ENCODE data around the gene ZMYND15. TPM values are rescaled to one million over a fixed set of nuclear protein-coding genes. Genes with fewer than 3 reads are reported as not detected.
A peak's percentile ranks its signal among the peaks of the same experiment; 100 is the strongest.

Gene ZMYND15
- total RNA-seq, 2 experiments from 2014 or later = not detected

DNA sequence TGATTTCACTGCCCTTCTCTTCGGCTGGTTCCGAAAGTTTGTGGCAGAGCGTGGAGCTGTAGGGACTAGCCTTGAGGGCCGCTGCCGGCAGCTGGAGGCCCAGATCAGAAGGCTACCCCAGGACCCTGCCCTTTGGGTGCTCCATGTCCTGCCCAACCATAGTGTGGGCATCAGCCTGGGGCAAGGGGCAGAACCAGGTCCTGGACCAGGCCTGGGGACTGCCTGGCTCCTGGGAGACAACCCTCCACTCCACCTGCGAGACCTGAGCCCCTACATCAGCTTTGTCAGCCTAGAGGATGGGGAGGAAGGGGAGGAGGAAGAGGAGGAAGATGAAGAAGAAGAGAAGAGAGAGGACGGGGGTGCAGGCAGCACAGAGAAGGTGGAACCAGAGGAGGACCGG, 951 bp downstream of the ZMYND15 start:
- H3K4me1 Mint-ChIP-seq (ENCODE audit: low read depth) = peaks cover 25% of the 10 kb centered on the region
- no peak overlapping the region for H3K27ac Mint-ChIP-seq
- ChIA-PET CTCF (no interaction called here), POLR2A (interaction anchor here (0.6 to 1.3 kb wide), 2 partner anchors 10 to 49 kb away, joined by 3 read pairs; no protein-coding TSS in a partner anchor)
- intact Hi-C loops (cut with micrococcal nuclease) = no loop called here
- no peaks in the 10 kb centered on the region for H3K9me3 Mint-ChIP-seq
- H3K27me3 Mint-ChIP-seq = peaks cover 19% of the 10 kb centered on the region
- DNase-seq = no peak
- no peak for ATAC-seq
- TF ChIP-seq, protein P1, sequence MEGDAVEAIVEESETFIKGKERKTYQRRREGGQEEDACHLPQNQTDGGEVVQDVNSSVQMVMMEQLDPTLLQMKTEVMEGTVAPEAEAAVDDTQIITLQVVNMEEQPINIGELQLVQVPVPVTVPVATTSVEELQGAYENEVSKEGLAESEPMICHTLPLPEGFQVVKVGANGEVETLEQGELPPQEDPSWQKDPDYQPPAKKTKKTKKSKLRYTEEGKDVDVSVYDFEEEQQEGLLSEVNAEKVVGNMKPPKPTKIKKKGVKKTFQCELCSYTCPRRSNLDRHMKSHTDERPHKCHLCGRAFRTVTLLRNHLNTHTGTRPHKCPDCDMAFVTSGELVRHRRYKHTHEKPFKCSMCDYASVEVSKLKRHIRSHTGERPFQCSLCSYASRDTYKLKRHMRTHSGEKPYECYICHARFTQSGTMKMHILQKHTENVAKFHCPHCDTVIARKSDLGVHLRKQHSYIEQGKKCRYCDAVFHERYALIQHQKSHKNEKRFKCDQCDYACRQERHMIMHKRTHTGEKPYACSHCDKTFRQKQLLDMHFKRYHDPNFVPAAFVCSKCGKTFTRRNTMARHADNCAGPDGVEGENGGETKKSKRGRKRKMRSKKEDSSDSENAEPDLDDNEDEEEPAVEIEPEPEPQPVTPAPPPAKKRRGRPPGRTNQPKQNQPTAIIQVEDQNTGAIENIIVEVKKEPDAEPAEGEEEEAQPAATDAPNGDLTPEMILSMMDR (IDR thresholded peaks at IDR 0.05) = no peak
- peak overlapping the region; percentile 68 for H3K4me3 Mint-ChIP-seq
- H3K36me3 Mint-ChIP-seq (ENCODE audit: low read depth) = no peaks in the 10 kb centered on the region

DNA sequence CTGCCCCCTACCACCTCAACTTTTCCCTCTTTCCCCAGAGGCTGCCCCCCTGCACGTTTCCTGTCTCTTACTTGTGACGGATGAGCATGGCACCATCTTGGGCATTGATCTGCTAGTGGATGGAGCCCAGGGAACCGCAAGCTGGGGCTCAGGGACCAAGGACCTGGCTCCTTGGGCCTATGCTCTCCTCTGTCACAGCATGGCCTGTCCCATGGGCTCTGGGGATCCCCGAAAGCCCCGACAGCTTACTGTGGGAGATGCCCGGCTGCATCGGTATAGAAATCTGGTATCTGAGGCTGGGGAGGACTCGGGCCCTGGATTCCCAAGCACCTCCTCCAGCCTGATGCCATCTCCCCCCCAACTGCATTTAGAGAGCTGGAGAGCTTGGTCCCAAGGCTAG, 1.9 kb downstream of the ZMYND15 start:
- ATAC-seq = no peak
- intact Hi-C loops (cut with micrococcal nuclease) = no loop called here
- H3K36me3 Mint-ChIP-seq (ENCODE audit: low read depth) = no peaks in the 10 kb centered on the region
- CTCF ChIA-PET = interaction anchor here (0.9 kb wide), 1 partner anchor 161 kb away, joined by 4 read pairs; the partner anchor contains the start of gene CHRNE
- H3K4me1 Mint-ChIP-seq (ENCODE audit: low read depth) = peaks cover 19% of the 10 kb centered on the region
- no peaks in the 10 kb centered on the region for H3K9me3 Mint-ChIP-seq
- peaks cover 19% of the 10 kb centered on the region for H3K27me3 Mint-ChIP-seq
- TF ChIP-seq, protein P1 (IDR thresholded peaks at IDR 0.05) = no peak
- H3K4me3 Mint-ChIP-seq = no peak overlapping the region
- DNase-seq = no peak
- POLR2A ChIA-PET = no interaction called here
- H3K27ac Mint-ChIP-seq = no peak overlapping the region

DNA sequence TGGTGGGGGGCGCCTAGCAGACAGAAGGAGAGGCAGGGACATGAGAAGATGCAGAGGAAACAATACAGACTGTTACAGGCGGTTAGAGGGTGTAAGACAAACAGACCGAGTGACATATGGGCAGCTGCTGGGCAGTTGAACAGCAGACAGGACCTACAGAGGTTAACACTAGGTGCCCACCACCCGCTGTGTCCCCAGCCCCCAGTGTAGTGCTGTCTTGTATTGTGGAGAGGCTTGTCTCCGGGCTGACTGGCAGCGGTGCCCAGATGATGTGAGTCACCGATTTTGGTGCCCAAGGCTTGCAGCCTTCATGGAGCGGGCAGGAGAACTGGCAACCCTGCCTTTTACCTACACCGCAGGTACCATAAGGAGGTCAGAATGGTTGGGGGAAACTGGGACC, 2.5 kb downstream of the ZMYND15 start:
- Mint-ChIP-seq H3K9me3 (no peaks in the 10 kb centered on the region), H3K36me3 (ENCODE audit: low read depth) (no peaks in the 10 kb centered on the region), H3K27ac (no peak overlapping the region), H3K4me1 (ENCODE audit: low read depth) (peaks cover 19% of the 10 kb centered on the region), H3K4me3 (no peak overlapping the region), H3K27me3 (peaks cover 19% of the 10 kb centered on the region)
- CTCF ChIA-PET = interaction anchor here (0.6 kb wide), 1 partner anchor 175 kb away, joined by 3 read pairs; no protein-coding TSS in a partner anchor
- POLR2A ChIA-PET = no interaction called here
- TF ChIP-seq, protein P1 (IDR thresholded peaks at IDR 0.05) = no peak
- intact Hi-C loops (cut with micrococcal nuclease) = no loop called here
- ATAC-seq (no peak), DNase-seq (no peak)

DNA sequence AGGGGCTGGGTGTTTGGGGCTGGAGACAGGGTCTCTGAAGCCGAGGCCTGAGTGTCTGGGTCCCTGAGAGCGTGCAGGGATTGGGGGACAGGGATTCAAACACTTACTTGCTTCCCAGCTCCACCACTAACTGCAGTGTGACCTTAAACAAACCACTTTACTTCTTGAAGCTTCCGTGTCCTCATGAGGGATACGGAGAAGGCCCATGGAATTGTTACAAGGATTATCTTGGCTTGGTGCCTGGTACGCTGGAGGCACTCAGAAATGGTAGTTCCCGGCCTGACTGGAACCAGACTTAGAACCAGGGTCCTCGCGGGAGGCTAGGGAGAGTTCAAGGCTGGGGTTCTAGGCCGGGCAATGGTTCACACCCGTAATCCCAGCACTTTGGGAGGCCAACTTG, 3.0 kb downstream of the ZMYND15 start:
- ChIA-PET CTCF (interaction anchor here (0.6 kb wide), 1 partner anchor 175 kb away, joined by 3 read pairs; no protein-coding TSS in a partner anchor), POLR2A (interaction anchor here (0.6 to 1.2 kb wide), 2 partner anchors 10 to 12 kb away, joined by 3 read pairs; partner anchors contain the start of gene MED11)
- TF ChIP-seq, protein P1 (IDR thresholded peaks at IDR 0.05) = no peak
- ATAC-seq (no peak), DNase-seq (no peak)
- peaks cover 22% of the 10 kb centered on the region for H3K4me1 Mint-ChIP-seq (ENCODE audit: low read depth)
- H3K27ac Mint-ChIP-seq = no peak overlapping the region
- H3K9me3 Mint-ChIP-seq = no peaks in the 10 kb centered on the region
- intact Hi-C loops (cut with micrococcal nuclease) = no loop called here
- H3K36me3 Mint-ChIP-seq (ENCODE audit: low read depth) = no peaks in the 10 kb centered on the region
- H3K4me3 Mint-ChIP-seq = no peak overlapping the region
- peaks cover 19% of the 10 kb centered on the region for H3K27me3 Mint-ChIP-seq

DNA sequence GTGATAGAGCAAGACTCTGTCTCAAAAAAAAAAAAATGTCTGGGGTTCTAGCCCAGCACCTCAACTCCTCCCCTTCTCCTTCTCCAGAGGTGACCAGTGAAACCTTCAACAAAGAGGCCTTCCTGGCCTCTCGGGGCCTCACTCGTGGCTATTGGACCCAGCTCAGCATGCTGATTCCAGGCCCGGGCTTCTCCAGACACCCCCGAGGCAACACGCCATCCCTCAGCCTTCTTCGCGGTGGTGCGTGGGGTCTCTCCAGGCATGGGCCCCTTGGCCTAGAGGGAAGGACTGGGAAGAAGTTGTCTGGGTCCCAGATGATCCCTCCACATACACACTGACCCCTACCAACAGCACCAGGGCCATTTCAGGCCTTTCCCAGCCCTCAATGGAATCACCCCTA, 3.6 kb downstream of the ZMYND15 start:
- Mint-ChIP-seq H3K36me3 (ENCODE audit: low read depth) (no peaks in the 10 kb centered on the region), H3K27ac (no peak overlapping the region), H3K9me3 (no peaks in the 10 kb centered on the region), H3K4me1 (ENCODE audit: low read depth) (peaks cover 24% of the 10 kb centered on the region), H3K27me3 (peaks cover 17% of the 10 kb centered on the region), H3K4me3 (no peak overlapping the region)
- no peak for ATAC-seq
- intact Hi-C loops (cut with micrococcal nuclease) = no loop called here
- TF ChIP-seq, protein P1 (IDR thresholded peaks at IDR 0.05) = no peak
- no peak for DNase-seq
- ChIA-PET CTCF (interaction anchor here (1.2 kb wide), 1 partner anchor 14 kb away, joined by 4 read pairs; no protein-coding TSS in a partner anchor), POLR2A (interaction anchor here (0.6 to 1.2 kb wide), 2 partner anchors 11 to 12 kb away, joined by 3 read pairs; partner anchors contain the start of gene MED11)

Measured in activated CD8-positive, alpha-beta T cell treated with anti-CD3 and anti-CD28 coated beads for 36 hours (primary cell).